CD14-positive monocyte (primary cell): ENCODE results near the gene MICAL2. TPM values are rescaled to one million over a fixed set of nuclear protein-coding genes. Genes with fewer than 3 reads are reported as not detected.

ENCODE experiments used
- DNase-seq, 3 donors: peaks; one replicate each; pipeline ENCODE4 v3.0.0-alpha.2; 2011 to 2022
- H2AFZ ChIP-seq: 2 replicates; pipeline ENCODE4 v1.6.0; 2012; ENCODE audit warnings: mild to moderate bottlenecking, low read depth, low read length, inconsistent platforms; ENCODE audit not compliant: insufficient read depth, poor library complexity, severe bottlenecking
- H3K27ac ChIP-seq, 2 donors: 1 replicate in 1 of 2; 2 replicates in 1 of 2; pipeline ENCODE4 v1.5.1; 2012 to 2013; ENCODE audit warnings: low read length in 2 of 2, control low read depth in 1 of 2, inconsistent platforms in 1 of 2, low read depth in 1 of 2, mild to moderate bottlenecking in 1 of 2
- H3K27me3 ChIP-seq, 2 donors: one replicate each; pipeline versions ENCODE4 v1.6.0 to v1.6.1; 2011 to 2013; ENCODE audit warnings: low read length in 2 of 2; ENCODE audit not compliant: control insufficient read depth in 2 of 2, insufficient read depth in 2 of 2
- H3K36me3 ChIP-seq, 2 donors: replicated peaks in 1 of 2; 1 replicate in 1 of 2; 2 replicates in 1 of 2; pipeline versions ENCODE4 v1.5.1 to v1.6.1; 2012 to 2013; ENCODE audit warnings: low read length in 2 of 2, control low read depth in 1 of 2, inconsistent platforms in 1 of 2, mild to moderate bottlenecking in 1 of 2; ENCODE audit not compliant: insufficient read depth in 2 of 2, control insufficient read depth in 1 of 2
- H3K4me1 ChIP-seq, 2 donors: 1 replicate in 1 of 2; 2 replicates in 1 of 2; pipeline versions ENCODE4 v1.5.1 to v1.6.1; 2012 to 2013; ENCODE audit warnings: low read length in 2 of 2, control low read depth in 1 of 2, inconsistent platforms in 1 of 2, mild to moderate bottlenecking in 1 of 2, moderate library complexity in 1 of 2; ENCODE audit not compliant: insufficient read depth in 2 of 2, control insufficient read depth in 1 of 2
- H3K4me2 ChIP-seq: replicated peaks from 2 replicates; pipeline ENCODE3; 2012; ENCODE audit warnings: low read length, moderate library complexity, mild to moderate bottlenecking; ENCODE audit not compliant: poor library complexity, severe bottlenecking; ENCODE audit errors: extremely low read depth
- H3K4me3 ChIP-seq, 3 experiments: fragments of 200-600 bp in 1 of 3; sonication (generic) in 1 of 3; replicated peaks in 1 of 3; 1 replicate in 2 of 3; 2 replicates in 1 of 3; pipeline ENCODE4 v1.5.1; 2011 to 2013; ENCODE audit warnings: low read length in 3 of 3, mild to moderate bottlenecking in 3 of 3, control low read depth in 2 of 3, low read depth in 2 of 3, inconsistent platforms in 1 of 3, moderate library complexity in 1 of 3
- H3K79me2 ChIP-seq: 2 replicates; pipeline ENCODE4 v1.6.0; 2012; ENCODE audit warnings: mild to moderate bottlenecking, control low read depth, inconsistent platforms, low read length, moderate library complexity; ENCODE audit not compliant: insufficient read depth
- H3K9ac ChIP-seq: 2 replicates; pipeline ENCODE4 v1.6.0; 2017; ENCODE audit warnings: low read length, mild to moderate bottlenecking; ENCODE audit not compliant: insufficient read depth, poor library complexity, severe bottlenecking
- H3K9me3 ChIP-seq, 2 donors: replicated peaks in 1 of 2; 1 replicate in 1 of 2; 2 replicates in 1 of 2; pipeline versions ENCODE4 v1.5.1 to v1.6.1; 2012 to 2013; ENCODE audit warnings: low read length in 2 of 2, control low read depth in 1 of 2; ENCODE audit not compliant: control insufficient read depth in 1 of 2, insufficient read depth in 1 of 2
- H4K20me1 ChIP-seq: 2 replicates; pipeline ENCODE4 v1.6.0; 2012; ENCODE audit warnings: mild to moderate bottlenecking, low read length, control low read depth, moderate library complexity; ENCODE audit not compliant: insufficient read depth
- H3K27ac Mint-ChIP-seq, 7 donors: one replicate each; pipeline ENCODE4 v1.8.0; 2020; ENCODE audit warnings: mild to moderate bottlenecking in 7 of 7, mixed read lengths in 7 of 7, moderate library complexity in 6 of 7, inconsistent platforms in 2 of 7
- H3K27me3 Mint-ChIP-seq, 3 donors: one replicate each; pipeline ENCODE4 v1.8.0; 2021 to 2022; ENCODE audit warnings: low read depth in 3 of 3, mild to moderate bottlenecking in 3 of 3, mixed read lengths in 3 of 3, moderate library complexity in 3 of 3, inconsistent platforms in 1 of 3
- H3K36me3 Mint-ChIP-seq, 2 donors: one replicate each; pipeline ENCODE4 v1.8.0; 2020; ENCODE audit warnings: mixed read lengths in 2 of 2, inconsistent platforms in 1 of 2, mild to moderate bottlenecking in 1 of 2
- H3K4me1 Mint-ChIP-seq: one replicate; pipeline ENCODE4 v1.8.0; 2020; ENCODE audit warnings: mild to moderate bottlenecking, mixed read lengths
- H3K4me3 Mint-ChIP-seq, 2 donors: one replicate each; pipeline ENCODE4 v1.8.0; 2020; ENCODE audit warnings: mild to moderate bottlenecking in 2 of 2, mixed read lengths in 2 of 2, moderate library complexity in 1 of 2
- H3K9me3 Mint-ChIP-seq, 7 donors: one replicate each; pipeline ENCODE4 v1.8.0; 2020 to 2022; ENCODE audit warnings: mixed read lengths in 7 of 7, mild to moderate bottlenecking in 6 of 7, moderate library complexity in 6 of 7, inconsistent platforms in 2 of 7
- WGBS: methylation state at CpG from one replicate; pipeline ENCODE4 v1.1.5; 2013; ENCODE audit warnings: missing lambda C conversion rate; ENCODE audit not compliant: insufficient coverage; 5-methylcytosine and 5-hydroxymethylcytosine counted together
- intact Hi-C, 2 donors: fragments of 100-400 bp; cut with micrococcal nuclease; formaldehyde crosslinking; loops; one replicate each; pipeline versions ENCODE4 v1.15.0 to v1.15.1; 2023
- polyA plus RNA-seq, 3 donors: library from polyadenylated mRNA; depleted of rRNA in 1 of 3; unstranded in 2 of 3; stranded (reverse) in 1 of 3; fragments of 300-500 nt in 2 of 3; fragments of >200 nt in 1 of 3; fragmentation: Illumina TruSeq in 2 of 3; gene quantifications; 1 replicate in 2 of 3; 2 replicates in 1 of 3; pipeline ENCODE4 v1.2.3, GENCODE V29; 2012 to 2021
- TF ChIP-seq, protein P1 (sequence below): fragments of 200-600 bp; IDR thresholded peaks from one replicate; pipeline ENCODE4 v1.8.0; 2022; ENCODE audit warnings: antibody characterized with exemption, mild to moderate bottlenecking

Gene MICAL2
- polyA plus RNA-seq, 3 donors: 39.8 to 72.5 (median 44.0) TPM

DNA sequence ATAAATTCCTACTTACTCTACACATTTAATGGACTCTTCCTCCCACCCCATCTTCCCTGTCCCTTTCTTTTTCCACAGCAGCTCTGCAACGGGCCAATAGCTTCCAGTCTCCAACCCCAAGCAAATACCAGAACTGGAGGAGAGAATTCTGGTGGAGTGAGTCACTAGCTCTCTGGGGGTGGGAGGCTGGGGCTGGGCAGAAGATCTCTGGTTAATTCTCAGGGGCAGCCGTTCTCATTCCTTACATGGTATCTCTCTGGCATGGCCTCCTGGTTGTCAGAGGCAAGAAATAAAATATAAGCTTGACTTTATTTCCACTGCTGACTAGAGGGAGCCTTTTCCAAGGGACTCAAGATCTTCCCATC, 176.6 kb downstream of the MICAL2 start:
- DNase-seq: no peak
- Histone ChIP-seq H3K36me3 (no peaks in the 10 kb centered on the region), H3K9ac (no peak overlapping the region), H3K4me2 (no peak overlapping the region), H2AFZ (no peak overlapping the region), H3K79me2 (no peaks in the 10 kb centered on the region), H3K9me3 (no peaks in the 10 kb centered on the region), H3K27me3 (no peaks in the 10 kb centered on the region), H3K27ac (no peak overlapping the region), H3K4me1 (peaks cover 3 to 12% of the 10 kb centered on the region in 2 donors), H4K20me1 (peaks cover 3% of the 10 kb centered on the region), H3K4me3 (no peak overlapping the region)
- H3K27me3 Mint-ChIP-seq: peaks cover under 1 to 22% (median 12%) of the 10 kb centered on the region in 3 donors
- H3K4me1 Mint-ChIP-seq: peaks cover 21% of the 10 kb centered on the region
- H3K4me3 Mint-ChIP-seq: no peak overlapping the region
- WGBS: no CpG with 5 or more reads among the region's 2 CpGs
- peaks cover 22 to 26% of the 10 kb centered on the region in 2 donors for H3K36me3 Mint-ChIP-seq
- TF ChIP-seq, protein P1, sequence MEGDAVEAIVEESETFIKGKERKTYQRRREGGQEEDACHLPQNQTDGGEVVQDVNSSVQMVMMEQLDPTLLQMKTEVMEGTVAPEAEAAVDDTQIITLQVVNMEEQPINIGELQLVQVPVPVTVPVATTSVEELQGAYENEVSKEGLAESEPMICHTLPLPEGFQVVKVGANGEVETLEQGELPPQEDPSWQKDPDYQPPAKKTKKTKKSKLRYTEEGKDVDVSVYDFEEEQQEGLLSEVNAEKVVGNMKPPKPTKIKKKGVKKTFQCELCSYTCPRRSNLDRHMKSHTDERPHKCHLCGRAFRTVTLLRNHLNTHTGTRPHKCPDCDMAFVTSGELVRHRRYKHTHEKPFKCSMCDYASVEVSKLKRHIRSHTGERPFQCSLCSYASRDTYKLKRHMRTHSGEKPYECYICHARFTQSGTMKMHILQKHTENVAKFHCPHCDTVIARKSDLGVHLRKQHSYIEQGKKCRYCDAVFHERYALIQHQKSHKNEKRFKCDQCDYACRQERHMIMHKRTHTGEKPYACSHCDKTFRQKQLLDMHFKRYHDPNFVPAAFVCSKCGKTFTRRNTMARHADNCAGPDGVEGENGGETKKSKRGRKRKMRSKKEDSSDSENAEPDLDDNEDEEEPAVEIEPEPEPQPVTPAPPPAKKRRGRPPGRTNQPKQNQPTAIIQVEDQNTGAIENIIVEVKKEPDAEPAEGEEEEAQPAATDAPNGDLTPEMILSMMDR: no peak
- intact Hi-C loops: no loop called here
- peaks cover 0 to 3% (median 0%) of the 10 kb centered on the region in 7 donors for H3K9me3 Mint-ChIP-seq
- no peak overlapping the region for H3K27ac Mint-ChIP-seq

DNA sequence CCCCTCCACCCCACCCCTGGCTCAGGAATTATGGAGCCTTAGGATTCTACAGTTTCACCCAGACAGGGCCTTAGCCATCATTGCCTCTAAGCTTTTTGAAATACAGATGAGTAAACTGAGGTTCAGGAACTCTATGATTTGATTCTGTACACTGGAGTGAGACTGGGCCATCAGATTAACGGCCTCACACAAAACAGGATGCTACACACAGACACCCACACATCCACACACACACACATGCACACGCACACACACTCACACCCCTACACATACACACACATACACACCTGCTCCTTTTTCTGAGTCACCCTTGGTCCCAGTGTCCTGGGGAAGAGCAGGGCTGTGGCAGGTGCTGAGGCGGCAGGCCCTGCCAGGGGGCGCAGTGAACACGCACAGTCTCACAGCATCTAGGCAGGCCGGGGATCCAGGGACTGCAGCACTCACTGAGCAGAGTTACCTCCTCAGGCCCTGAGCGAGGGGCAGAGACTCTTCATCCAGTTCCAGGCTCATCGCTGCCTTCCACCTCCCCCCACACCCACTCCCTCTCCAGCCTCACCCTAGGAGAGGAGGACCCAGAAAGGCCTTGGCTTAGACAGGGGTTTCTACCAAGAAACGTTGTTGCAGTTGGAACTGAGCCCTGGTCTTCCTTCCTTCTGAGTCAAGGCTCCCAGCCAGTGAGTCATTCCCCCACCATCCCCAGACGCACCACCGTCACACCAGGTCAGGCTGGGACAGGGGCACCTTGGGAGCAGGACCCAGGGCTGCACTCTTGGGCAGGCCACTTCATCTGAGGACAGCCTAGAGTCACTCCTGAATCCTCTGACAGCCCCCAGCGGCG, 177.2 kb downstream of the MICAL2 start:
- Histone ChIP-seq H3K4me3 (no peak overlapping the region), H3K4me1 (peaks cover 3 to 12% of the 10 kb centered on the region in 2 donors), H3K36me3 (no peaks in the 10 kb centered on the region), H3K9ac (no peak overlapping the region), H3K27ac (no peak overlapping the region), H3K79me2 (no peaks in the 10 kb centered on the region), H3K4me2 (no peak overlapping the region), H4K20me1 (no peaks in the 10 kb centered on the region), H3K27me3 (no peaks in the 10 kb centered on the region), H3K9me3 (no peaks in the 10 kb centered on the region), H2AFZ (no peak overlapping the region)
- intact Hi-C loops: no loop called here
- Mint-ChIP-seq H3K27ac (peak overlapping the region in 1 of 7 donors; percentile 16), H3K9me3 (peaks cover 0 to 3% (median 0%) of the 10 kb centered on the region in 7 donors), H3K4me1 (peaks cover 23% of the 10 kb centered on the region), H3K36me3 (peaks cover 25 to 26% of the 10 kb centered on the region in 2 donors), H3K4me3 (no peak overlapping the region), H3K27me3 (peaks cover 1 to 21% (median 11%) of the 10 kb centered on the region in 3 donors)
- no peak for DNase-seq
- TF ChIP-seq, protein P1: no peak
- WGBS: 86% methylated on average over 11 of the region's 13 CpGs
